RWPE2 (cell line): ENCODE data around the gene HCLS1.

ENCODE experiments used
- ATAC-seq: fragments of 200-7000 bp; cut with Tn5 transposase; 3 replicates; pipeline ENCODE4 v1.9.1; 2021; ENCODE audit warnings: low read depth
- DNase-seq: peaks from one replicate; pipeline ENCODE4 v3.0.0-alpha.2; 2020; ENCODE audit warnings: low spot score
- H3K27ac ChIP-seq: fragments of 450-650 bp; 2 replicates; pipeline ENCODE4 v1.5.1; 2017; ENCODE audit warnings: mild to moderate bottlenecking; ENCODE audit not compliant: poor library complexity, severe bottlenecking
- H3K27me3 ChIP-seq: fragments of 250-450 bp; sonication (Bioruptor Pico); 2 replicates; pipeline ENCODE4 v1.5.1; 2021; ENCODE audit warnings: mild to moderate bottlenecking, moderate library complexity; ENCODE audit not compliant: insufficient read depth, poor library complexity, severe bottlenecking
- H3K36me3 ChIP-seq: fragments of 250-450 bp; sonication (Bioruptor Pico); 2 replicates; pipeline ENCODE4 v1.5.1; 2020; ENCODE audit warnings: low read depth, mild to moderate bottlenecking, moderate library complexity
- H3K4me1 ChIP-seq: fragments of 250-450 bp; sonication (Bioruptor Pico); 2 replicates; pipeline ENCODE4 v1.5.1; 2021; ENCODE audit warnings: mild to moderate bottlenecking, moderate library complexity; ENCODE audit not compliant: insufficient read depth, poor library complexity, severe bottlenecking
- H3K4me3 ChIP-seq: fragments of 250-450 bp; sonication (Bioruptor Pico); 2 replicates; pipeline ENCODE4 v1.5.1; 2021; ENCODE audit warnings: mild to moderate bottlenecking, moderate library complexity; ENCODE audit not compliant: severe bottlenecking
- H3K9me3 ChIP-seq: fragments of 250-450 bp; sonication (Bioruptor Pico); 2 replicates; pipeline ENCODE4 v1.5.1; 2021; ENCODE audit warnings: mild to moderate bottlenecking, moderate library complexity; ENCODE audit not compliant: severe bottlenecking
- CTCF ChIP-seq: fragments of 450-650 bp; IDR thresholded peaks from one replicate; pipeline ENCODE4 v1.5.1; 2017; ENCODE audit warnings: mild to moderate bottlenecking, moderate library complexity; ENCODE audit not compliant: poor library complexity, severe bottlenecking

The HCLS1 gene

GRCh38 chr3:121659586-121659985 lies 1.1 kb downstream of the HCLS1 start:
- Histone ChIP-seq H3K4me3 (no peak overlapping the region), H3K4me1 (peaks cover 11% of the 10 kb centered on the region), H3K36me3 (peaks cover 16% of the 10 kb centered on the region), H3K27ac (no peak overlapping the region), H3K9me3 (no peaks in the 10 kb centered on the region), H3K27me3 (no peaks in the 10 kb centered on the region)
- no peak for DNase-seq
- ATAC-seq = no peak
- no peak for TF ChIP-seq CTCF

- ATAC-seq = no peak
These were observed 1.8 kb downstream of the HCLS1 start for GRCh38 chr3:121658716-121659435.

DNA sequence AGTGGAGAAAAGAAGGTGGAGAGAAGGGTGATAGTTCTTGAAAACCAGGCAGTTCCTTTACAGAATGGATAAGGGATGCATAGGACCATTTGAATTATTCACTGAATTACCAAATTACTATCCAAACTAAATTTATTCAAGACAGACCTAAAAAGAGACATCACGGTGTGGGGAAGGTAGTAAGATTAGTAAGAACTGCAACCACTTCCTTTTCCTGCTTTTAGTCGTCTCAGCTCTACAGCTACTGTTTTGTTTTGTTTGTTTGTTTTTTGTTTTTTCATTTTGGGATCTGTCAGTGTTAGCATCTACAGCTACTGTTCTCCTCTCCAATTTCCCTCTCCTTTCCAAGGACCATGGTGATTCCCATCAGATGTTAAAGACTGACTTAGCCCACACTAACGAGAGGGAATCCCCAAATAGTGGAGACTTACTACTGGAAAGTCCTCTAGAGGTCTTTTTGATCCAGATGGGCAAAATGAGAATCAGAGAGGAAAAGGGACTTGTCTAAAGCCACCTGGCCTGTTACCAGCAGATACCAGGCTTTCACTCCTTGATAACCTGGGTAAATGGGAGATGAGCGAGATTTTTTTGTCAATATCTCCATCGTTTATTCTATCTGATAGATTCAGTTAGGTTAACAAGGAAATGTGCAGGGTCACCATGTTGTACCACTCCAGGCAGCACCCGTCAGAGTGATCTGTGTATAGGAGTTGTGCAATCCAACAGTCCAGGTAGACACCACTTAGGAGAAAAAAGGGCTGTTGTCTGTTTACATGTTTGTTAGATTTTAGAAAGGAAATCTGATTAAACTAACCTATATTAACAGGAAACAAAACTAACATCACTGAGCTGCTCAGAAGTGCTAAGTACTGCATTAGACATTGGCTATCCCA lies 6.0 kb downstream of the HCLS1 start:
- Histone ChIP-seq H3K4me3 (no peak overlapping the region), H3K27ac (no peak overlapping the region), H3K9me3 (no peaks in the 10 kb centered on the region), H3K4me1 (peaks cover 3% of the 10 kb centered on the region), H3K27me3 (no peaks in the 10 kb centered on the region), H3K36me3 (no peaks in the 10 kb centered on the region)
- no peak for TF ChIP-seq CTCF
- DNase-seq (no peak), ATAC-seq (no peak)

More at GRCh38 chr3:121658716-121659435, 1.8 kb downstream of the HCLS1 start:
- Histone ChIP-seq H3K27ac (no peak overlapping the region), H3K4me1 (peaks cover 11% of the 10 kb centered on the region), H3K36me3 (peaks cover 9% of the 10 kb centered on the region; the same call in 1 of the 2 replicates), H3K9me3 (no peaks in the 10 kb centered on the region), H3K27me3 (no peaks in the 10 kb centered on the region), H3K4me3 (no peak overlapping the region)
- TF ChIP-seq CTCF = no peak
- DNase-seq = no peak

DNA sequence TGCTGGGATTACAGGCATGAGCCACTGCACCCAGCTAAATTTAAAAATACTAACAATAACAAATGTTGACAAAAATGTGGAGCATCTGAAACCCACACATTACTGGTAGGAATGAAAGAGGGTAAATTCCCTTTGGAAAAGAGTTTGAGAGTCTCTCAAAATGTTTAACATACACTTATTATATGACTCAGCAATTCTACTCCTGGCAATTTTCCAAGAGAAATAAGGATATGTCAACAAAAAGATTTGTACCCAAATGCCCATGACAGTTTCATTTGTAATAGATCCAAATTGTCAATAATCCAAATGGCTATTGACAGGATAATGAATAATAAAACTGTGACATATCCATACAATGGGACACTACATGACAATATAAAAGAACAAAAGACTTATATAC lies 9.0 kb downstream of the HCLS1 start:
- no peaks in the 10 kb centered on the region for H3K36me3 ChIP-seq
- H3K9me3 ChIP-seq = no peaks in the 10 kb centered on the region
- H3K4me1 ChIP-seq = peaks cover 8% of the 10 kb centered on the region
- DNase-seq = no peak
- no peak for ATAC-seq
- H3K27me3 ChIP-seq = no peaks in the 10 kb centered on the region
- H3K27ac ChIP-seq = no peak overlapping the region
- TF ChIP-seq CTCF = no peak
- H3K4me3 ChIP-seq = no peak overlapping the region
